Adrenal gland (tissue), 19 donors: Measurements from ENCODE around the gene KDM1B. TPM values are rescaled to one million over a fixed set of nuclear protein-coding genes. Genes with fewer than 3 reads are reported as not detected.

Source experiments
- DNase-seq, 7 donors: peaks; one replicate each; pipeline ENCODE4 v3.0.0-alpha.2; 2019 to 2020
- H3K27ac ChIP-seq, 5 donors: fragments of 200-600 bp; sonication (generic) in 4 of 5; 1 replicate in 3 of 5; 2 replicates in 2 of 5; pipeline versions ENCODE4 v1.5.1 to v1.8.0; 2016 to 2020; ENCODE audit warnings: mild to moderate bottlenecking in 1 of 5
- H3K27me3 ChIP-seq: fragments of 200-600 bp; 2 replicates; pipeline ENCODE4 v1.8.0; 2021
- H3K36me3 ChIP-seq, 2 donors: fragments of 200-600 bp; replicated peaks in 1 of 2; 1 replicate in 1 of 2; 2 replicates in 1 of 2; pipeline versions ENCODE4 v1.5.1 to v1.8.0; 2018 to 2022
- H3K4me1 ChIP-seq, 2 donors: fragments of 200-600 bp; replicated peaks in 1 of 2; 1 replicate in 1 of 2; 2 replicates in 1 of 2; pipeline versions ENCODE4 v1.5.1 to v1.8.0; 2018 to 2021
- H3K4me3 ChIP-seq, 4 donors: fragments of 200-600 bp; sonication (generic) in 3 of 4; one replicate each; pipeline ENCODE4 v1.5.1; 2016 to 2018
- H3K9me3 ChIP-seq, 3 donors: fragments of 200-600 bp; sonication (generic) in 1 of 3; replicated peaks in 1 of 3; 1 replicate in 2 of 3; 2 replicates in 1 of 3; pipeline versions ENCODE4 v1.5.1 to v1.8.0; 2016 to 2021
- CTCF ChIP-seq, 6 experiments: fragments of 450-650 bp in 4 of 6; fragments of 200-600 bp in 2 of 6; sonication (generic) in 1 of 6; IDR thresholded peaks; 1 replicate in 5 of 6; 2 replicates in 1 of 6; pipeline versions ENCODE4 v1.5.1 to v1.8.0; 2016 to 2021; ENCODE audit warnings: antibody characterized with exemption in 6 of 6, mild to moderate bottlenecking in 2 of 6, moderate library complexity in 1 of 6
- POLR2A ChIP-seq, 2 donors: fragments of 450-650 bp; IDR thresholded peaks; one replicate each; pipeline ENCODE4 v1.6.1; 2017; ENCODE audit warnings: antibody characterized with exemption in 2 of 2, mild to moderate bottlenecking in 2 of 2, moderate library complexity in 1 of 2
- WGBS, 4 donors: extraction: QIAGEN DNeasy Blood & Tissue Kit in 2 of 4; methylation state at CpG; one replicate each; pipeline versions ENCODE4 v1.1.5 to v1.1.7; 2013 to 2017; 5-methylcytosine and 5-hydroxymethylcytosine counted together
- intact Hi-C, 2 donors: fragments of 100-400 bp; cut with DNase I; formaldehyde crosslinking; loops; one replicate each; pipeline versions ENCODE4 v1.14.1 to v1.15.0; 2022 to 2023
- long read RNA-seq, 10 donors: library from polyadenylated mRNA in 3 of 10; unstranded in 2 of 10; stranded (forward) in 1 of 10; transcript quantifications; one replicate each; pipeline ENCODE4 v2.0.0 and lab custom pipeline, GENCODE V29; 2021 to 2026
- polyA plus RNA-seq, 3 donors: library from polyadenylated mRNA; stranded (reverse); fragments of 200-250 nt in 2 of 3; fragments of 350-450 nt in 1 of 3; fragmentation: Illumina TruSeq in 1 of 3; extraction: RNeasy Lipid Tissue Mini Kit (QIAGEN cat#74804) in 1 of 3; gene quantifications; one replicate each; pipeline ENCODE4 v1.2.3, GENCODE V29; 2013 to 2014
- total RNA-seq, 9 donors: library from RNA; depleted of rRNA in 4 of 9; stranded (reverse); fragments of >200 nt in 4 of 9; fragments of 120-200 nt in 1 of 9; fragmentation: NEBNext Ultra II Directional in 1 of 9; extraction: Animal tissue kit (Norgen Biotek cat#: 25700) in 1 of 9; gene quantifications; one replicate each; pipeline versions ENCODE4 v1.1.0 to v1.2.4, GENCODE V29; 2013 to 2023
- donor health status: healthy with polysubstance abuse.
- donor health status: Bipolar disorder and iron deficiency.
- donor health status: DM: yes; HTN: yes; CAD: no.
- donor health status: DM: no; HTN: no; CAD: no.
- donor health status: DM: no; HTN: no; CAD: no.
- donor health status: DM: yes; HTN: yes; CAD: no.

The KDM1B gene
- total RNA-seq (10 to 100 TPM; 15.1 to 33.0 (median 18.5) TPM), polyA plus RNA-seq (10 to 100 TPM in 1 of 3 donors, 1 to 10 TPM in 2; 1.8 to 36.0 (median 3.1) TPM)
- long read RNA-seq, donor 1, partial matches to known transcripts = 7 of 7 reads
- long read RNA-seq, donor 1, other reads (novel, unspliced or antisense) = 0 of 7 reads
- long read RNA-seq, donor 2 = 0 reads
- long read RNA-seq, donor 3, partial matches to known transcripts = 122 of 143 reads
- long read RNA-seq, donor 3, other reads (novel, unspliced or antisense) = 20 of 143 reads
- long read RNA-seq, donor 4, partial matches to known transcripts = 1 of 2 reads
- long read RNA-seq, donor 4, other reads (novel, unspliced or antisense) = 1 of 2 reads
- long read RNA-seq, donor 5, partial matches to known transcripts = 1 of 9 reads
- long read RNA-seq, donor 5, other reads (novel, unspliced or antisense) = 8 of 9 reads
- long read RNA-seq, donor 6, partial matches to known transcripts = 1 of 1 reads
- long read RNA-seq, donor 6, other reads (novel, unspliced or antisense) = 0 of 1 reads
- long read RNA-seq, donor 7, partial matches to known transcripts = 51 of 56 reads
- long read RNA-seq, donor 7, other reads (novel, unspliced or antisense) = 5 of 56 reads
- long read RNA-seq, donor 8, partial matches to known transcripts = 5 of 5 reads
- long read RNA-seq, donor 8, other reads (novel, unspliced or antisense) = 0 of 5 reads
- long read RNA-seq, donor 9 = 0 reads
- long read RNA-seq, donor 10, partial matches to known transcripts = 0 of 1 reads
- long read RNA-seq, donor 10, other reads (novel, unspliced or antisense) = 0 of 1 reads

- H3K36me3 ChIP-seq = peaks cover 0 to 7% of the 10 kb centered on the region in 2 donors
- intact Hi-C loops = loop anchor here (10.0 kb wide), 1 partner anchor 109 kb away; the partner anchor contains the start of gene DEK (in 2 of the 2)
- H3K27me3 ChIP-seq = no peaks in the 10 kb centered on the region
- peak within 1 kb of the TSS; percentile 69 to 98 (median 90) for H3K4me3 ChIP-seq
- DNase-seq = peak; percentile 98 to 99 (median 99)
- no peaks in the 10 kb centered on the region for H3K9me3 ChIP-seq
- 0 to 3% (median 1%) methylated on average over 20 to 83 of the region's 87 CpGs for WGBS, 4 donors
- H3K27ac ChIP-seq = peak within 1 kb of the TSS; percentile 56 to 97 (median 80)
- TF ChIP-seq CTCF (IDR thresholded peaks at IDR 0.05) (peak in 1 of 6 experiments; percentile 10), POLR2A (IDR thresholded peaks at IDR 0.05) (peak; percentile 73 to 80)
- H3K4me1 ChIP-seq = peaks cover 10 to 26% of the 10 kb centered on the region in 2 donors
Measured at GRCh38 chr6:18155150-18155863, at the start of gene KDM1B. Gene KDM1B (plus strand): TSS chr6:18155422. CDS start chr6:18159896, 4,474 bp downstream.

- intact Hi-C loops = no loop called here
- Histone ChIP-seq H3K36me3 (no peaks in the 10 kb centered on the region), H3K4me3 (no peak overlapping the region), H3K4me1 (no peaks in the 10 kb centered on the region), H3K27ac (no peak overlapping the region), H3K27me3 (no peaks in the 10 kb centered on the region), H3K9me3 (no peaks in the 10 kb centered on the region)
- TF ChIP-seq CTCF (IDR thresholded peaks at IDR 0.05) (no peak), POLR2A (IDR thresholded peaks at IDR 0.05) (no peak)
- no peak for DNase-seq
- WGBS, 4 donors = 90 to 100% (median 93%) methylated on average over 1 of the region's 1 CpG
Measured at GRCh38 chr6:18107061-18107460, 48.2 kb upstream of the KDM1B start.

DNA sequence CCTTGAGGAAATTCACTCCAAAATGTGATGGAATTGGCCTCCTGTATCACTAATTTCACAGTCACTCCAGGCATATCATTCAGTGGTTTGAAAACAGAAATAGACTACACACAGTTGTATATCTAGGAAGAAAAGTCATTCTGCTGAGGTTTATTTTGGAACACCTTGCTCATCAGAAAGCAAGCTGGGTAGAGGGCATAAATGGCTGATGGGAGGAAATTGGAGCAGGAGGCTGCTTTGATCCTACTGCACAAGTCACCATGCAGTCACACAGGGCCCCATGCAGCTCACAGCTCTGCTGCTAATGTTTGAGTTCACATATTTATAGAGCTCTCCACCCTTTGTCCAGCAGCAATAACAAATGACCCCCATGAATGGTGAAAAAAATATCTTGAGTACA is 45.1 kb upstream of the KDM1B start:
- no peaks in the 10 kb centered on the region for H3K36me3 ChIP-seq
- no peak for DNase-seq
- H3K9me3 ChIP-seq = no peaks in the 10 kb centered on the region
- TF ChIP-seq CTCF (IDR thresholded peaks at IDR 0.05) (no peak), POLR2A (IDR thresholded peaks at IDR 0.05) (no peak)
- no peaks in the 10 kb centered on the region for H3K4me1 ChIP-seq
- H3K27me3 ChIP-seq = no peaks in the 10 kb centered on the region
- no peak overlapping the region for H3K27ac ChIP-seq
- no peak overlapping the region for H3K4me3 ChIP-seq
- intact Hi-C loops = no loop called here

DNA sequence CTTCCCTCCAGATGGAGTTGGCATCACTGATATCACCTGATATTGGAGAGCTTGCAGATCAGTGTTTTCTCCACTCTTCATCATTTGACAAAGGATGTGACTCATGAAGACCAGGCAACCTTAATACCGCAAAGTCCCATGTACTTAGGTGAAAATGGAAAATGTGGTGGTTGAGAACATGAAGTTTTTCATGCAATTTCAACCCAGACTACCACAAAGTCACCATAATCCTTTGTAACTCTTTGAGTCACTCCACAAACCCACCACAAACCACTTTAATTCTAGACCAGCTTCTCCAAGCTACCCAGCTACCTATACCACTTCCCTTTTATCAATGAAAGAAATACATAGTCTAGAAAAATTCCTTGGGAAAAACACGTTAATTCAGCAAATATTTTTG is 39.9 kb upstream of the KDM1B start:
- H3K9me3 ChIP-seq = no peaks in the 10 kb centered on the region
- H3K4me3 ChIP-seq = no peak overlapping the region
- no peaks in the 10 kb centered on the region for H3K27me3 ChIP-seq
- 75 to 82% (median 76%) methylated on average over 2 of the region's 2 CpGs for WGBS, 4 donors
- intact Hi-C loops = no loop called here
- no peaks in the 10 kb centered on the region for H3K4me1 ChIP-seq
- no peaks in the 10 kb centered on the region for H3K36me3 ChIP-seq
- no peak for DNase-seq
- TF ChIP-seq POLR2A (IDR thresholded peaks at IDR 0.05) = no peak
- TF ChIP-seq CTCF (IDR thresholded peaks at IDR 0.05) = no peak
- no peak overlapping the region for H3K27ac ChIP-seq
